Breast epithelium (tissue), 3 donors: ENCODE measurements around the gene SLC22A23.

ENCODE experiments used
- CTCF ChIP-seq, 3 donors: fragments of 450-650 bp; IDR thresholded peaks; one replicate each; pipeline ENCODE4 v1.5.1; 2016 to 2017; ENCODE audit warnings: antibody characterized with exemption in 3 of 3, mild to moderate bottlenecking in 3 of 3, moderate library complexity in 3 of 3
- POLR2A ChIP-seq: fragments of 450-650 bp; IDR thresholded peaks from one replicate; pipeline ENCODE4 v1.6.1; 2016; ENCODE audit warnings: antibody characterized with exemption, mild to moderate bottlenecking, moderate library complexity

- no peak for TF ChIP-seq POLR2A
- no peak for TF ChIP-seq CTCF (IDR thresholded peaks at IDR 0.05)
Measured at GRCh38 chr6:3383525-3383924, 73.3 kb downstream of the SLC22A23 start.
